Stimulated activated CD4-positive, alpha-beta T cell treated with anti-CD3 and anti-CD28 coated beads, Interleukin-15, amount 100 ng/mL, for 1 hour (primary cell): ENCODE results near the gene TPST2.

Experiments used
- DNase-seq, 2 donors: peaks; one replicate each; pipeline ENCODE4 v3.0.0-alpha.2; 2020; ENCODE audit warnings: low read depth in 1 of 2, low spot score in 1 of 2

Gene TPST2

DNA sequence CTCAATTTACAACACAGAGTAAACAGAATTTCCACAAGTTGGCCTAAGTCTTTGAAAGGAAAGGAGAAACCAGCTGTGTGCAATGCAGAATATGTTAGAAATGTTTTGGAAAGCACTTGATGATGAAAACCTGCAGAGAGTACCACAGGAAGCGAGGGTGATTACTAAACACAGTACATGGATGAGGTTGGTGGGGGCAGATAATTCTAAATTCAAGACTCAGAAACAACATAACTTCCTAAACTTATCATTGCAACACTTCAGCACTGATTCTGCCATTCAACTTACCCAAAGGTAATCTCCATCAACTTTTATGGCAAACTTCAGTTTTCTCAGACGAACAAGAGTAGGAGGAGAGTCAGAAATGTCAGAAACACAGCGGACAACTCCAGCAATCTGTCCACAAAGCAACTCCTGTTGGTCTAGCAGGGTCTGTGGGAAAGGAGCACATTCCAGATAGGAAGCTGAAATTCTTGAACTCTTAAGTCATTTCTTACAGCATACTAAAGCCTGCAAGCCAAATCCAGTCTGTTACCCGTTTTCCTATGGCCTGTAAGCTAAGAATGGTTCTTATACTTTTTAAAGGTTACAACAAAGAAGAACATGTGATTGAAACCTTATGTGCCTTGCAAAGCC lies 113.1 kb downstream of the TPST2 start:
- no peak for DNase-seq

DNA sequence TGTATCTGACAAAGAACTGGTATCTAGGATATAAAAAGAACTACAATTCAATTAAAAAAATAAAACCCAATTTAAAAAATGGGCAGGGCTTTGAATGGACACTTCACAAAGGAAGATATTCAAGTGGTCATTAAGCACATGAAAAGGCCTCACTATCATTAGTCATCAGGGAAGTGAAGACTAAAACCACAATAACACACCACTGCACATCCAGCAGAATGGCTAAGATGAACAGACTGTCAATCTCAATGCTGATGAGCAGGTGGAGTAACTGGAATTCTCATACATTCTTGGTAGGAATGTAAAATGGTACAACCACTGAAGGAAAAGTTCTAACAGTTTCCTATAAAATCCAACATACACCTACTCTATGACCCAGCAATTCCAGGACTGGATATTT lies 115.2 kb downstream of the TPST2 start:
- DNase-seq: no peak
